Measurements from ENCODE around the gene CASKIN2. TPM values are rescaled to one million over a fixed set of nuclear protein-coding genes. Genes with fewer than 3 reads are reported as not detected.

The CASKIN2 gene
- total and polyA plus RNA-seq, 2 of the 4 experiments (the other 2 are of a cell fraction) = 2.9 to 6.9 TPM

- 77% methylated on average over 4 of the region's 13 CpGs; no CpG with 5 or more reads in 1 of the 2 experiments for WGBS, 2 experiments (ENCODE audit: extremely low coverage in 2 of 2, insufficient read length in 1 of 2)
- no peaks in the 10 kb centered on the region for H3K4me1 ChIP-seq (ENCODE audit: control insufficient read depth, insufficient read depth, low read length)
- H3K9me1 ChIP-seq (ENCODE audit: insufficient read depth, low read length) = no peaks in the 10 kb centered on the region
- ChIA-PET POLR2A (ENCODE audit: unreplicated experiment) (interaction anchor here (0.6 kb wide), 1 partner anchor 8 kb away, joined by 7 read pairs; no protein-coding TSS in a partner anchor), CTCF (no interaction called here)
- no peak overlapping the region for H4K5ac ChIP-seq (ENCODE audit: low read depth, low read length)
- dilution Hi-C loops (cut with HindIII; ENCODE audit: low sequenced_read_pairs, unreplicated experiment) (no loop called here), in situ Hi-C loops (cut with MboI; ENCODE audit: low sequenced_read_pairs) (no loop called here), intact Hi-C loops (cut with micrococcal nuclease) (no loop called here)
- H4K8ac ChIP-seq (ENCODE audit: low read depth in 2 of 2, low read length in 2 of 2) = no peak overlapping the region
- no peak overlapping the region for H3K27ac ChIP-seq (ENCODE audit: insufficient read depth, low read length)
- H2AK5ac ChIP-seq (ENCODE audit: low read depth, low read length) = no peak overlapping the region
- ATAC-seq (ENCODE audit: low read depth) (peak; percentile 35; the same call in 1 of the 2 replicates), DNase-seq (no peak)
- H3K56ac ChIP-seq (ENCODE audit: extremely low read depth, insufficient read depth, low read length) = no peak overlapping the region
- no peaks in the 10 kb centered on the region for H3K9me3 ChIP-seq (ENCODE audit: control insufficient read depth, insufficient read depth, low read length)
- H2BK5ac ChIP-seq (ENCODE audit: low read depth, low read length, poor library complexity, severe bottlenecking) = no peak overlapping the region
- BruUV-seq (replicated peaks) = no TSS peak
- H3K27me3 ChIP-seq (ENCODE audit: control insufficient read depth, insufficient read depth, low read length) = peaks cover 62% of the 10 kb centered on the region
- H4K91ac ChIP-seq (ENCODE audit: insufficient read depth, low read depth, low read length) = no peak overlapping the region
- H3K9ac ChIP-seq (ENCODE audit: low read depth, low read length) = no peak overlapping the region
- no peak overlapping the region for H3K18ac ChIP-seq (ENCODE audit: low read depth, low read length)
- no peak overlapping the region for H3K4ac ChIP-seq (ENCODE audit: low read depth, low read length)
- H2BK120ac ChIP-seq (ENCODE audit: low read depth, low read length) = no peak overlapping the region
- no peaks in the 10 kb centered on the region for H3K36me3 ChIP-seq (ENCODE audit: control insufficient read depth, insufficient read depth, low read length)
- no peak overlapping the region for H3K23ac ChIP-seq (ENCODE audit: low read depth, low read length)
- no peak overlapping the region for H3K4me3 ChIP-seq (ENCODE audit: insufficient read depth, low read depth, low read length)
- no peak overlapping the region for H3K4me2 ChIP-seq (ENCODE audit: low read depth, low read length)
- peak overlapping the region; percentile 31 for H2AK9ac ChIP-seq (replicated peaks; ENCODE audit: low read depth, low read length, poor library complexity)
- H2BK15ac ChIP-seq (ENCODE audit: low read depth, low read length) = no peak overlapping the region
- H4K20me1 ChIP-seq (ENCODE audit: insufficient read depth, low read length) = no peaks in the 10 kb centered on the region
- no peak overlapping the region for H2BK20ac ChIP-seq (ENCODE audit: low read depth, low read length)
- 0 out of 2 replicates have a peak overlapping the region, but pooled peaks have one; percentile 13 for H3K14ac ChIP-seq (replicated peaks; ENCODE audit: low read depth, low read length)
- no peaks in the 10 kb centered on the region for H3K79me1 ChIP-seq (ENCODE audit: low read depth in 1 of 2, low read length in 2 of 2)
- H2AFZ ChIP-seq (replicated peaks; ENCODE audit: low read length, poor library complexity) = peak overlapping the region; percentile 32
- no peak for TF ChIP-seq MXI1 (IDR thresholded peaks at IDR 0.05; ENCODE audit: borderline replicate concordance, low read depth, low read length)
- no peak for TF ChIP-seq POLR2A (IDR thresholded peaks at IDR 0.05; ENCODE audit: low read depth, low read length)
- no peak for TF ChIP-seq CEBPB (IDR thresholded peaks at IDR 0.05; ENCODE audit: low read depth, low read length)
- no peak for TF ChIP-seq USF2 (IDR thresholded peaks at IDR 0.05; ENCODE audit: low read depth, low read length)
- TF ChIP-seq FOS (IDR thresholded peaks at IDR 0.05; ENCODE audit: low read depth, low read length) = no peak
- no peak for TF ChIP-seq BHLHE40 (IDR thresholded peaks at IDR 0.05; ENCODE audit: low read depth, low read length)
- no peak for TF ChIP-seq RCOR1 (IDR thresholded peaks at IDR 0.05; ENCODE audit: insufficient replicate concordance, low read length)
- no peak for TF ChIP-seq ELK1 (IDR thresholded peaks at IDR 0.05; ENCODE audit: borderline replicate concordance, low read depth, low read length)
- no peak for TF ChIP-seq NFE2L2 (IDR thresholded peaks at IDR 0.05; ENCODE audit: low read depth, low read length)
- no peak for TF ChIP-seq MAZ (IDR thresholded peaks at IDR 0.05; ENCODE audit: borderline replicate concordance, low read depth, low read length)
- no peak for TF ChIP-seq CHD1 (IDR thresholded peaks at IDR 0.05; ENCODE audit: low read depth, low read length)
- no peak for TF ChIP-seq RAD21 (IDR thresholded peaks at IDR 0.05; ENCODE audit: low read length)
- TF ChIP-seq SMC3 (IDR thresholded peaks at IDR 0.05; ENCODE audit: low read depth, low read length) = no peak
- TF ChIP-seq CTCF (conservative IDR thresholded peaks at IDR 0.05; ENCODE audit: low read depth, low read length) = no peak
- TF ChIP-seq MAFK (IDR thresholded peaks at IDR 0.05; ENCODE audit: low read depth, low read length) = no peak
Measured at GRCh38 chr17:75539967-75540729, 24.8 kb upstream of the CASKIN2 start.

Data from IMR-90 (cell line).